MM.1S (cell line): ENCODE measurements around the gene OSBPL1A.

Experiments used
- CTCF ChIP-seq: fragments of 300-600 bp; sonication (generic); IDR thresholded peaks from 2 replicates; pipeline ENCODE4 v1.5.1; 2016; ENCODE audit warnings: antibody characterized with exemption, low read length, mixed read lengths
- EZH2 ChIP-seq: fragments of 300-600 bp; sonication (generic); optimal IDR thresholded peaks from 2 replicates; pipeline ENCODE3; 2017; ENCODE audit warnings: low read depth, mild to moderate bottlenecking, antibody characterized with exemption, low read length, mixed read lengths
- EZH2phosphoT487 ChIP-seq: fragments of 300-600 bp; sonication (generic); IDR thresholded peaks from 2 replicates; pipeline ENCODE4 v1.6.1; 2018; ENCODE audit warnings: antibody characterized with exemption, low read length

GRCh38 chr18:24200494-24201290 is 196.9 kb downstream of the OSBPL1A start:
- TF ChIP-seq EZH2: no peak
- TF ChIP-seq CTCF: no peak
- no peak for TF ChIP-seq EZH2phosphoT487
